GM12878 (cell line): ENCODE measurements around the gene RGS2. TPM values are rescaled to one million over a fixed set of nuclear protein-coding genes. Genes with fewer than 3 reads are reported as not detected.

Experiments
- CHD1 ChIP-seq: IDR thresholded peaks from 2 replicates; pipeline ENCODE4 v1.6.1; 2012; ENCODE audit warnings: low read depth, low read length, improper control_type of control experiment
- CHD2 ChIP-seq: IDR thresholded peaks from 2 replicates; pipeline ENCODE4 v1.6.1; 2011; ENCODE audit warnings: low read depth, low read length, improper control_type of control experiment, borderline replicate concordance
- EZH2 ChIP-seq: IDR thresholded peaks from 2 replicates; pipeline ENCODE4 v1.6.1; 2012; ENCODE audit warnings: low read depth, mild to moderate bottlenecking, control low read depth, inconsistent platforms, low read length, borderline replicate concordance; ENCODE audit not compliant: control insufficient read depth
- IKZF1 ChIP-seq: fragments of 450-650 bp; conservative IDR thresholded peaks from 2 replicates; pipeline ENCODE4 v1.6.1; 2017; ENCODE audit warnings: antibody characterized with exemption, mild to moderate bottlenecking
- IKZF2 ChIP-seq, 2 experiments: fragments of 450-650 bp; IDR thresholded peaks; 2 replicates each; pipeline ENCODE4 v1.6.1; 2017; ENCODE audit warnings: mild to moderate bottlenecking in 2 of 2, moderate library complexity in 2 of 2
- JUNB ChIP-seq: IDR thresholded peaks from 2 replicates; pipeline ENCODE4 v1.6.1; 2016; ENCODE audit warnings: antibody characterized with exemption, mild to moderate bottlenecking
- JUND ChIP-seq: IDR thresholded peaks from 2 replicates; pipeline ENCODE4 v1.6.1; 2012; ENCODE audit warnings: low read depth, mild to moderate bottlenecking, low read length, improper control_type of control experiment, moderate library complexity
- LARP7 ChIP-seq: fragments of 450-650 bp; IDR thresholded peaks from 2 replicates; pipeline ENCODE4 v1.6.1; 2017; ENCODE audit warnings: mild to moderate bottlenecking
- MYB ChIP-seq: fragments of 150-350 bp; IDR thresholded peaks from 2 replicates; pipeline ENCODE4 v1.6.1; 2014; ENCODE audit warnings: mild to moderate bottlenecking, low read depth, low read length, borderline replicate concordance
- MYC ChIP-seq: IDR thresholded peaks from 2 replicates; pipeline ENCODE4 v1.6.1; 2011; ENCODE audit warnings: mild to moderate bottlenecking, low read length, moderate library complexity, inconsistent platforms; ENCODE audit not compliant: insufficient read depth, insufficient replicate concordance, insufficient read length, severe bottlenecking
- NFIC ChIP-seq: IDR thresholded peaks from 2 replicates; pipeline ENCODE4 v1.6.1; 2012; ENCODE audit warnings: low read depth, mild to moderate bottlenecking, inconsistent platforms, low read length, moderate library complexity
- NFYA ChIP-seq: IDR thresholded peaks from 2 replicates; pipeline ENCODE4 v1.6.1; 2011; ENCODE audit warnings: low read depth, mild to moderate bottlenecking, low read length, improper control_type of control experiment, borderline replicate concordance
- RELB ChIP-seq: fragments of 450-650 bp; IDR thresholded peaks from 2 replicates; pipeline ENCODE4 v1.6.1; 2017; ENCODE audit warnings: low read depth, mild to moderate bottlenecking, moderate library complexity
- RUNX3 ChIP-seq: IDR thresholded peaks from 2 replicates; pipeline ENCODE4 v1.6.1; 2012; ENCODE audit warnings: low read length, inconsistent platforms
- SMAD5 ChIP-seq: IDR thresholded peaks from 2 replicates; pipeline ENCODE4 v1.6.1; 2016; ENCODE audit warnings: antibody characterized with exemption, low read depth
- SRF ChIP-seq, 2 experiments: IDR thresholded peaks; 2 replicates each; pipeline ENCODE4 v1.6.1; 2011; ENCODE audit warnings: low read depth in 2 of 2, low read length in 2 of 2, mild to moderate bottlenecking in 1 of 2, moderate library complexity in 1 of 2
- SUZ12 ChIP-seq: fragments of 200-600 bp; sonication (generic); IDR thresholded peaks from one replicate; pipeline ENCODE4 v1.6.1; 2018; ENCODE audit warnings: antibody characterized with exemption, mild to moderate bottlenecking; ENCODE audit not compliant: unreplicated experiment
- TAF1 ChIP-seq: IDR thresholded peaks from 2 replicates; pipeline ENCODE4 v1.6.1; 2011; ENCODE audit warnings: mild to moderate bottlenecking, low read depth, low read length, borderline replicate concordance
- TCF7 ChIP-seq: IDR thresholded peaks from 2 replicates; pipeline ENCODE4 v1.6.1; 2014; ENCODE audit warnings: antibody characterized with exemption, borderline replicate concordance
- YBX1 ChIP-seq: fragments of 450-650 bp; IDR thresholded peaks from 2 replicates; pipeline ENCODE4 v1.6.1; 2016; ENCODE audit warnings: antibody characterized with exemption
- ZNF274 ChIP-seq: IDR thresholded peaks from one replicate; pipeline ENCODE4 v1.8.0; 2011; ENCODE audit not compliant: insufficient read length, insufficient read depth
- ZZZ3 ChIP-seq: IDR thresholded peaks from 2 replicates; pipeline ENCODE4 v1.6.1; 2011; ENCODE audit warnings: low read depth; ENCODE audit not compliant: control insufficient read depth, insufficient read length
- polyA plus RNA-seq, 11 experiments: library from polyadenylated mRNA; depleted of rRNA in 4 of 11; unstranded in 6 of 11; stranded (reverse) in 5 of 11; fragments of >200 nt; fragmentation: Nextera tagmentation in 4 of 11; fragmentation: Illumina TruSeq in 1 of 11; extraction: Ambion mirVana in 4 of 11; extraction: Trizol in 1 of 11; gene quantifications; 1 replicate in 1 of 11; 2 replicates in 10 of 11; pipeline versions ENCODE4 v1.2.1 to v1.2.3, GENCODE V29; 2011 to 2016; ENCODE audit warnings: inconsistent platforms in 2 of 11, missing spikeins in 2 of 11, low read depth in 1 of 11
- total RNA-seq, 4 experiments: library from RNA; depleted of rRNA in 3 of 4; stranded (reverse); fragments of >200 nt in 3 of 4; fragmentation: Illumina TruSeq in 1 of 4; extraction: Trizol in 1 of 4; gene quantifications; 2 replicates each; pipeline versions ENCODE4 v1.2.1 to v1.2.3, GENCODE V29; 2013 to 2021
- TF ChIP-seq, protein P1 (sequence below): IDR thresholded peaks from 2 replicates; pipeline ENCODE4 v1.6.1; 2011; ENCODE audit warnings: borderline replicate concordance, low read depth, mild to moderate bottlenecking, moderate library complexity, mixed read lengths, low read length; ENCODE audit not compliant: insufficient read depth; ENCODE audit errors: extremely low read length
- TF ChIP-seq, protein P2 (sequence below): fragments of 450-650 bp; IDR thresholded peaks from 2 replicates; pipeline ENCODE4 v1.6.1; 2018; ENCODE audit warnings: mild to moderate bottlenecking, low read depth, moderate library complexity; ENCODE audit not compliant: partially characterized antibody
- TF ChIP-seq, protein P3 (sequence below): fragments of 450-650 bp; IDR thresholded peaks from 2 replicates; pipeline ENCODE4 v1.6.1; 2017; ENCODE audit warnings: borderline replicate concordance

Gene RGS2
- total and polyA plus RNA-seq, 10 of the 15 experiments (the other 5 are each of a cell fraction or from before 2014, with no cell fraction given): 0.27 to 2.3 (median 0.98) TPM

DNA sequence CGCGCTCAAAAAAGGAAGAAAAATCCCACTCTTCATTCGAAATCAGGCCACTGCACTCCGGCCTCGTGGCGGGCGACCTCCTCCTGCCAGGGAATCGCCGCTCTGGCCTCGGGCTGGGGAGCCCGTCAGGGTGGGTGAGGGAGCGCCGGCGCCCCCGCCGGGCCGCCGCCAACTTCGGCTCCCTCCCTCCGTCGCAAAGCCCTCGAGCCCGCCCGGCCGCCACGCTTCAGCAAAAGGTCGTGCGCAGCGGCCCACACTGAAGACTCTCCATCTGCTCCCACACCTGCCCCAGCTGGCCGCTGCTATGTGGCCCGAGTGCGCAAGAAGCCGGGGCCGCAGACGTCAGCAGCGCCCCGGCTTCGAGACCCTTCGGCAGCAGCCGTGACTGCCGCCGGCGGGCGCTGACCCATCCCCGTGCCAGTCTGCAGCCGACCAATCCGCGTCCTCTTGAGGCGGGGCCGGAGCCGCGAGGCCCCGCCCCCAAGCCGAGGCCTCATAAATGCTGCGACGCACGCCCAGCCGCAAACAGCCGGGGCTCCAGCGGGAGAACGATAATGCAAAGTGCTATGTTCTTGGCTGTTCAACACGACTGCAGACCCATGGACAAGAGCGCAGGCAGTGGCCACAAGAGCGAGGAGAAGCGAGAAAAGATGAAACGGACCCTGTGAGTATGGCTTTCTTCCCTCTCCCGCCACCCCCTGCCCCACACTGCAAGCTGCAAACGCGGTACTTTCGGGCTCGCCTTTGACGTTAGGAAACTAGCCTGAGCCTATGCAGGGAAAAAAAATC lies at the start of gene RGS2 (continued):
- TF ChIP-seq, protein P1, sequence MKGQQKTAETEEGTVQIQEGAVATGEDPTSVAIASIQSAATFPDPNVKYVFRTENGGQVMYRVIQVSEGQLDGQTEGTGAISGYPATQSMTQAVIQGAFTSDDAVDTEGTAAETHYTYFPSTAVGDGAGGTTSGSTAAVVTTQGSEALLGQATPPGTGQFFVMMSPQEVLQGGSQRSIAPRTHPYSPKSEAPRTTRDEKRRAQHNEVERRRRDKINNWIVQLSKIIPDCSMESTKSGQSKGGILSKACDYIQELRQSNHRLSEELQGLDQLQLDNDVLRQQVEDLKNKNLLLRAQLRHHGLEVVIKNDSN: no peak
- TF ChIP-seq YBX1: no peak
- TF ChIP-seq, protein P2, sequence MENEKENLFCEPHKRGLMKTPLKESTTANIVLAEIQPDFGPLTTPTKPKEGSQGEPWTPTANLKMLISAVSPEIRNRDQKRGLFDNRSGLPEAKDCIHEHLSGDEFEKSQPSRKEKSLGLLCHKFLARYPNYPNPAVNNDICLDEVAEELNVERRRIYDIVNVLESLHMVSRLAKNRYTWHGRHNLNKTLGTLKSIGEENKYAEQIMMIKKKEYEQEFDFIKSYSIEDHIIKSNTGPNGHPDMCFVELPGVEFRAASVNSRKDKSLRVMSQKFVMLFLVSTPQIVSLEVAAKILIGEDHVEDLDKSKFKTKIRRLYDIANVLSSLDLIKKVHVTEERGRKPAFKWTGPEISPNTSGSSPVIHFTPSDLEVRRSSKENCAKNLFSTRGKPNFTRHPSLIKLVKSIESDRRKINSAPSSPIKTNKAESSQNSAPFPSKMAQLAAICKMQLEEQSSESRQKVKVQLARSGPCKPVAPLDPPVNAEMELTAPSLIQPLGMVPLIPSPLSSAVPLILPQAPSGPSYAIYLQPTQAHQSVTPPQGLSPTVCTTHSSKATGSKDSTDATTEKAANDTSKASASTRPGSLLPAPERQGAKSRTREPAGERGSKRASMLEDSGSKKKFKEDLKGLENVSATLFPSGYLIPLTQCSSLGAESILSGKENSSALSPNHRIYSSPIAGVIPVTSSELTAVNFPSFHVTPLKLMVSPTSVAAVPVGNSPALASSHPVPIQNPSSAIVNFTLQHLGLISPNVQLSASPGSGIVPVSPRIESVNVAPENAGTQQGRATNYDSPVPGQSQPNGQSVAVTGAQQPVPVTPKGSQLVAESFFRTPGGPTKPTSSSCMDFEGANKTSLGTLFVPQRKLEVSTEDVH: no peak
- TF ChIP-seq ZZZ3: no peak
- TF ChIP-seq TCF7: no peak
- no peak for TF ChIP-seq CHD2
- no peak for TF ChIP-seq ZNF274
- TF ChIP-seq SRF (IDR thresholded peaks at IDR 0.05; ENCODE audit: low read depth in 2 of 2, low read length in 2 of 2): no peak
- no peak for TF ChIP-seq SUZ12
- no peak for TF ChIP-seq MYB
- no peak for TF ChIP-seq JUNB
- TF ChIP-seq SMAD5: no peak
- TF ChIP-seq RELB: no peak
- 0 out of 2 replicates have a peak, but pooled peaks have one; percentile 34 for TF ChIP-seq IKZF1
- TF ChIP-seq JUND: no peak
- peak; percentile 22; the same call in 1 of the 2 replicates for TF ChIP-seq LARP7
- TF ChIP-seq CHD1: no peak
- no peak for TF ChIP-seq NFYA
- TF ChIP-seq TAF1: peak; percentile 88
- TF ChIP-seq IKZF2 (IDR thresholded peaks at IDR 0.05): no peak
- no peak for TF ChIP-seq EZH2
- no peak for TF ChIP-seq NFIC
- peak; percentile 59 for TF ChIP-seq RUNX3
- TF ChIP-seq, protein P3, sequence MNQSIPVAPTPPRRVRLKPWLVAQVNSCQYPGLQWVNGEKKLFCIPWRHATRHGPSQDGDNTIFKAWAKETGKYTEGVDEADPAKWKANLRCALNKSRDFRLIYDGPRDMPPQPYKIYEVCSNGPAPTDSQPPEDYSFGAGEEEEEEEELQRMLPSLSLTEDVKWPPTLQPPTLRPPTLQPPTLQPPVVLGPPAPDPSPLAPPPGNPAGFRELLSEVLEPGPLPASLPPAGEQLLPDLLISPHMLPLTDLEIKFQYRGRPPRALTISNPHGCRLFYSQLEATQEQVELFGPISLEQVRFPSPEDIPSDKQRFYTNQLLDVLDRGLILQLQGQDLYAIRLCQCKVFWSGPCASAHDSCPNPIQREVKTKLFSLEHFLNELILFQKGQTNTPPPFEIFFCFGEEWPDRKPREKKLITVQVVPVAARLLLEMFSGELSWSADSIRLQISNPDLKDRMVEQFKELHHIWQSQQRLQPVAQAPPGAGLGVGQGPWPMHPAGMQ: no peak
- no peak for TF ChIP-seq MYC
